ENCODE data around the gene AATK.

AATK gene

GRCh38 chr17:81140018-81140417 lies 26.0 kb downstream of the AATK start:
- no peak for DNase-seq

- no peak for DNase-seq
Measured at GRCh38 chr17:81139428-81139827, 26.6 kb downstream of the AATK start.

GRCh38 chr17:81138500-81138899 lies 27.5 kb downstream of the AATK start:
- no peak for DNase-seq

- DNase-seq, result no peak
Measured at GRCh38 chr17:81138083-81138482, 27.9 kb downstream of the AATK start.

- DNase-seq, result no peak
Measured at GRCh38 chr17:81137248-81137647, 28.8 kb downstream of the AATK start.

GRCh38 chr17:81136366-81136765 lies 29.7 kb downstream of the AATK start:
- no peak for DNase-seq

DNA sequence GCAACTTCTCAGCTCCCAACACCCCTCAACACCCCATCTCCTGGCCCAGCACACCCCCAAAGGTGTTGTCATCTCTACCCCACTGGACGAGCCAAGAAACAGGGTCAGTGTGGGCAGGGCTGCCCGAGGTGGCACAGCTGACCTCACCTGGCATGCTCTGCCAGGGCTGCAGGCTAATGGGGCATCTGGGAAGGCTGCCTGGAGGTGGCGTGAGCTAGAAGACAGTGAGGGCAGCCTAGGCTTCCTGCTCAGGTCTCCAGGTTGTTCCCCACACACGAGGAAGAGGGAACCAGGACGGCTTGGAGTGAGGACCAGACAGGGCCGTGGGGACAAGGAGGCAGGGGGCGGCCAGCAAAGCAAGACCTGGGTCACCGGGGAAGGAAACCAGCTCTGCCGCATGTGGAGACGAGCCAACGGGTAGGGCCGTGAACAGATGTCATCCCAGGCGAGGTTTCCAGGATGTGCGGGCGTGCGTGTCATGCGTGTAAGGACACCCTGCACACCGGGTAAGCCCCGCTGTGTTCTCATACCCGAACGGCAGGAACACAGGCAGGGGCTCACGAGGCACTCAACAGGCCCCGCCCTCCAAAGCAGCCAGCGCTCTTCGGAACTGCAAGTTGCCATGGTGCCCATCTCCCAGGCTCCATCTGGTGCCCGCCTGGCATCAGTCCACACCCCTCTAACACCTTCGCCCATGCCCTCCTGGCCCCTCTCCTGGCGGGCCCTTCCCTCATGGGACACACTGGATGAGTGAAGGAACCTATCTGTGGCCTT lies 30.3 kb downstream of the AATK start:
- DNase-seq, result no peak

DNA sequence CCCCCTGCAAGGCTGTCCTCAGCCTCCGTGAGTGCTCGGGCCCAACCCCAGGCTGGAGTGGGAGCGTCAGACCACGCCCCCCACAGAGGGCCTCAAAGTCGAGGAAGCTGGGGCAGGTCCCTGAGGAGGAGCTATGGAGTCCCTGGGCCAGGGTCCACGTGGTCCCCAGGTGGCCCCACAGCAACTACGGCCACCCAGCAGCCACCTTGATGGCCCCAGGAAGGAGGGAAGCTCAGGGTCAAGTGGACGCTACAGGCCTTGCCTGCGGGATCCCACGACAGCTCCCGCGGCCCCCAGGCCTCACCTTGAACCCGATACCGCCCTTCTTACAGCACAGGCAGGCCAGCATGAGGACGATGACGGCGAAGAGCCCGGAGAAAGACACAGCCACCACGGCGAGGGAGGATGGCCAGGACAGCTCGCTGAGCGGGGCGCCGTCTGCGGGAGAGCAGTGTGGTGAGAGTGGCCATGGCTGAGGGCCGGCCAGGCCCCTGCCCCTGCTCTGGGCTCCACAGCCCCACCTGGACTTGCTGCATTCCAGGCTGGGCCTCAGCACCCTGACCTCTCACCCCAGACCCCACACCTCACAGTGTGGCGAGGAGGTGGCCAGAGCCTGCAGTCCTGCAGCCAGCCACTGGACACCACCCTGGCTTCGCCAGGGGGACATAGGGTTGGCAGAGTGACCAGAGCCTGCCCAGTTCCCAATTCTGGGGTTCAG lies 31.8 kb downstream of the AATK start:
- no peak for DNase-seq

DNA sequence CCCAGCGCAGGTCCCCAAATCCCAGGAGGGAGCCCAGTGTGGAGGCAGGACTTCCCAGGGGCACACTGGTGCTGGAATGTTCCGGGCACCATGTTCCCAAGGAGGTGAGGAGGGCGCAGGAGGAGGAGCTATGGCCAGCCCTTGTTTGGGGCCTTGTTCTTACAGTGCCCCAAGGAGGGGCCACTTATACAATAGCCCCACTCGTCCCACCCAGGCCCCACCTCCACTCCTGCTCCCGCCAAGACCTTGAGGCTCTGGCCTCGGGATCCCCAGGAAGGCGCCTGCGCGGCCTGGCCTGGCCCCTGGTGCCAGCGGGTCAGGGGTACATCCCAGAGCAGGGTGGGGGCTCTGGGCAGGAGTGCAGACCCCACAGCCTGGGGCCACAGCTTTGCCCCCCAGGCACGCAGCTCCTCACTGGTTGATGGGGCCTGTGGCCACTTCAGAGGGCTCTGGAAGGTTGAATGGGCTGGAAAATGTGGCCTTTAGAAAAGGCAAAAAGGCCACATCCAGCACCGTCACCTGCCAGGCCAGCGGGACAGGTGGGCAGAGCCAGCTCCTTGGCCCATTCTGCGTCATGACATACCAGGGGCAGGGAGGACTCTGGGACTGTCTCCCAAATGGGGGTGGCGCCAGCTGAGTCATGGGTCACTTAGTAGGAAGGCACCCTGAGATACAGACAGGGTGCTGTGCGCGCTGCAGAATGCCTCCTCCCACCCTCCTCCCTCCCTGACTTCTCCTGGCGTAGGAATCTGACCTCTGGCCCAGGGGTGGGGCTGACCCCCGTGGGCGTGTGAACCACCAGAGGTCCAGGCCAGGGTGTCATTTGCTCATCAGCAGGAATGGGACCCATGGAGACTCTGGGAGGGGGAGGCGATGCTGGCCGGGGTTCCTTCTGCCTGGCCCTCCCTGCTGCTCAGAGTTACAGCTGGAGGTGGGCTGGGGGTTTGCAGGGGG lies 33.0 kb downstream of the AATK start:
- no peak for DNase-seq

GRCh38 chr17:81132197-81132540 lies 33.9 kb downstream of the AATK start:
- DNase-seq, result no peak

DNA sequence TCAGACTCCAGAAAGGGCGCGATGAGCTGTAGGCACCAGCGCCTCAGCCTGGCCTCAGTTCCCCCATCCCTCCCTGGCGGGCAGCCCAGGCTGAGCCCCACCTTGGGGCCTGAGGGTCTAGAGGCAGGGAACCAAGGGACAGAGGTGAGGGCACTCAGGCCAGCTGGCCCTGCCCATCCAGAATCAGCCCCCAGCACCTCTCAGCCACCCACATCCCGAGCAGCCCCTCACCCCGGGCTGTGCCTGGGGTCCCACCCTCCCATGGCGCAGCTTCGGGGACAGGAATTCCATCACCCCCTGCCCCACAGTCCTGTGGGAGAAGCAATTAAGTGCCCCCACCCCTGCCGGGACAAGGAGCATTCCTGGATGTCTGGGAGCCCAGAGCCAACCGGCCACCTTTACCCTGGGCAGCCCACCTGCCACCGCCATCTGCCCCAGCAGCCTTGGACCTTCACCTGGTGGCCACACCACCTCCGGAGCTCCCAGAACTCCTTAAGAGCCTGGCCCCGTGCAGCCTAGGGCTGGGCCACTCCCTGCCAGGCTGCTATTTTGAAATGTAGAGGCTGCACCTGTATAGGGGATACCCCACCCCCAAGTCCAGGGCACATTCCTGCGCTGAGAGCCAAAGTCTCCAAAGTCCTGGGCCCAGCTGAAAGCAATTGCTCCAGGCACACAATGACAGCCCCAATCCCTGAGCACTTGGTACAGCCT lies 34.4 kb downstream of the AATK start:
- DNase-seq, result no peak

GRCh38 chr17:81130385-81131361 lies 35.3 kb downstream of the AATK start:
- no peak for DNase-seq

- DNase-seq, result no peak
Measured at GRCh38 chr17:81129711-81130367, 36.2 kb downstream of the AATK start.

GRCh38 chr17:81129289-81129688 lies 36.7 kb downstream of the AATK start:
- DNase-seq, result no peak

DNA sequence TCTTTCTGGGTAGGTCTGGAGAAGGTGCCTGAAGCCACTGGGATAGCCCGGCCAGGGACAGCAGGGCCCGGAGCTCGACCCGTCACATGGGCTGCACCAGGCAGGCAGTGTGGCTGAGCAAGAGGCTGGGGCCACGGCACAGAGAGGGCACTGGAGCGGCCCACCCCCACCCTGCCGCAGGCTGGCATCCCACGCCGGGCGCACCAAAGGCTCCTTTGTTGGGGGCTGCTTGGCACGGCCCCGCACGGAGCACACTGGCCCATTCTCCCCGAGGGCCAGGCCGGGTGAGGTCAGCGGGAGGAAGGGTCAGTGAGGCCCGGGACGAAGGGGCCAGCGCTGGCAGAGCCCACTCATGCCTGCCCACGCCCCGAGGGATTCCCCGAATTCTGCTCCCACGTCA lies 37.2 kb downstream of the AATK start:
- no peak for DNase-seq

- no peak for DNase-seq
Measured at GRCh38 chr17:81128338-81128737, 37.7 kb downstream of the AATK start.

DNA sequence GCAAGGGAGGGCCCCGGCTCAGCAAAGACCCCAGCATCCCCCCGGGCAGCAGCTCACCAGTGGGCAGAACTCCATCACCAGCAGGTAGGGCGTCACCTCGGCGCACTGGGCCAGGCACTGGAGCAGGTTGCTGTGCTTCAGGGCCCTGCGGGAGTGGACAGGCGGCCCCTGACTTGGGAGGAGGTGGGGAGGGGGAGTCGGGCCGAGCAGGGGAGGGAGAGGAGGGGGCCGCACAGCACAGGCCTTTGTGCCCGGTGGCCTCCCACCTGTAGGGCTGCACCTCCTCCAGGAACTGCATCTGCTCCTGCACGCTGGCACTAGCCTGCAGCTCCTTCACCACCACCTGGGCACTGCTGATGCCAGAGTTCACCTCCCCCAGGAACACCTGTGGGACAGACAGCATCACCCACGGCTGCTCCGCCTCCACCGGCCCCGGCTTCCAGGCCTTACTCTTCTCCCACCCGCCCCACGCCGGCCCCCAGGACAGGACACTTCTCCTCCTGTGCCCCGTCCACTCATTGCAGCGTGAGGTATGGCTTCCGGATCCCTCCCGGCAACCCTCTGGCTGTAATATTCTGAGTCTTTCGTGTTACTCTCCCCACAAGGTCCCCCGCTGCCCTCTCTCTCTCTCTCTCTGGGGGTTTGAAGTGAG lies 38.4 kb downstream of the AATK start:
- no peak for DNase-seq

DNA sequence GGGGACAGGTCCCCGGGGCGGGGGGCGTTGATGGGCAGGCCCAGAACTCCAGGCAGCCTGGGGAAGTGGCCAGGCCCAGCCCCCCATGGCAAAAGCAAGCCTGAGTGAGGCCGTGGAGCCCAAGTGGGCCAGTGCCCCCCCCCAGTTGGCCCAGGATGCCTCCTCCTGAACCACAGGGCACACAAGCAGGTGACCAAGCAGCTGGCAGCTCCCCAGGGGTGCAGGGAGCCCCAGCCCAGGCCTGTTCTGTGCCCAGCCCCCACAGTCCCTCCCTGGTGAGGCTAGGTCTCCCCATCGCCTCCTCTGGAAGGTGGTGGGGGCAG lies 38.9 kb downstream of the AATK start:
- no peak for DNase-seq

DNA sequence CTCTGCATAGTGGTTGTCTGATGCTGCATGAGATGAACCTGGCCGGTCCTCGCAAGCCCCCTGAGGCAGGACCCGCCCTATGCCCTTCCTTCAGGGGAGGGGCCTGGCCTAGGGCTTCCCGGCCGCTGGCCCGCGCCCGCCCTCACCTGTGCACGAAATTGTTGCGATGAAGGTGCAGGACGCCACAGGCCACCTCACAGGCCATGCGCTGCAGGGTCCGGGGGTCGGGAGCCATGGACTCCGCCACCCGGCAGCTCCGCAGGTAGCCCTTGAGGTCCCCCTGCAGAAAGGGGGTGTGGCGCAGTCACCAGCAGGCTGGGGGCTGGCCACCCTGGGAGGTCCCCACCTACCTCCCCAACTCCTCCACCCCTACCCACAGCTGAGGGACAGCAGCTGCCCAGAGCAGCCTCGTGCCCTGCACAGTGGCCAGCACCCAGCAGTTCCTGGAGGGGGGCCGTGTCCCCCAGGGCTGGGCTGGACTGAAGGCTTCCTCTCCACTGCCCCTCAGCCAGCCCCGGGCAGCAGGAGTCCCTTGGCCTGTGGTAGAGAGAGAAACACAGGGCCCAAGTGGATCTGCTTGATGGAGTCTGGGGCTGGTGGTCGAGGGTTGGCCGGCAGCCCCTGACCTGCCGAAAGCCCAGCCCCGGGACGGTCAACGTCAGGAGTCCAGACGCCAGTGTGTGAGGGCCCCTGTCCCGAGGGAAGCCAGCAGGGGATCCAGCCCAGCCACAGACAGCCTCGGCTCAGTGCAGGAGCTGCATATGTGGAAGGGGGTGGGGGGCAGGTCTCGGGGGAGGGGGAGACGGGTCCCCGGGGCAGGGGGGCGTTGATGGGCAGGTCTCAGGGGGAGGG lies 39.5 kb downstream of the AATK start:
- DNase-seq, result no peak

Measured in AML-193 (cell line).